ENCODE data around the gene HSD17B12.

The HSD17B12 gene

DNA sequence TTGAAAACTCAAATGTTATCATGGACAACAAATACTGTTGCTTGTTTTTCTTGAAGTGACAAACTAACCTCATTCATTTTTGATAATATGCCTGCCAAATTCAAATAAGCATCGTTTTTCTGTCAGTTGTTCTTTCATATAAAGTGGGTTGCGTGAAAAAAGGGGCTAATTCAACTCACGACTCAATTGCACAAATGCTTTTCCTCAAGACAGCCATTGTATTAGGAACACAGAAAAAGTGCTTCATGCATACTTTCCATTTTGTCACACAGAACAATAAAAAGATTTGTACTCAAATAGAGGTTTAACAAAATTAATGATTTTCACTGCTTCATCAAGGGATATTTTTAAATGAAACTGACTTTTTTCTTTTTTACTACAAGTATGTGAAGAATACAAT is 105.5 kb downstream of the HSD17B12 start:
- no peak overlapping the region for H3K27ac ChIP-seq (replicated peaks; ENCODE audit: low read length)
- no peak overlapping the region for H3K18ac ChIP-seq (ENCODE audit: low read length)
- no peak overlapping the region for H3K23ac ChIP-seq (ENCODE audit: low read depth, low read length, poor library complexity)
- peaks cover 0 to 1% of the 10 kb centered on the region in 2 donors for H3K36me3 ChIP-seq (replicated peaks in 1 of 2; ENCODE audit: control insufficient read depth in 2 of 2, insufficient read depth in 2 of 2, low read length in 2 of 2)
- H3K9ac ChIP-seq (ENCODE audit: low read depth, low read length, poor library complexity) = no peak overlapping the region
- no peak overlapping the region for H2BK5ac ChIP-seq (ENCODE audit: low read length)
- no CpG with 5 or more reads among the region's 3 CpGs for WGBS, 2 donors (ENCODE audit: extremely low coverage in 2 of 2, insufficient read length in 2 of 2, insufficient replicate concordance in 1 of 2)
- H3K27me3 ChIP-seq (ENCODE audit: control insufficient read depth in 3 of 3, insufficient read depth in 3 of 3, low read depth in 1 of 3, low read length in 3 of 3) = no peaks in the 10 kb centered on the region
- no peaks in the 10 kb centered on the region for H3K79me1 ChIP-seq (ENCODE audit: low read depth, low read length)
- no peak overlapping the region for H3K4me3 ChIP-seq (ENCODE audit: low read length in 2 of 2)
- H2AK5ac ChIP-seq (ENCODE audit: low read depth, low read length) = no peak overlapping the region
- H3K9me3 ChIP-seq (replicated peaks in 1 of 2; ENCODE audit: control insufficient read depth in 2 of 2, insufficient read depth in 1 of 2, low read depth in 1 of 2, low read length in 2 of 2) = peaks cover 0 to 5% of the 10 kb centered on the region in 2 donors
- no peak overlapping the region for H2BK12ac ChIP-seq (ENCODE audit: low read length)
- H2AFZ ChIP-seq (ENCODE audit: low read length) = no peak overlapping the region
- no peak overlapping the region for H2BK120ac ChIP-seq (ENCODE audit: low read depth, low read length)
- no peak overlapping the region for H4K8ac ChIP-seq (ENCODE audit: low read depth, low read length)
- H3K4me1 ChIP-seq (ENCODE audit: control insufficient read depth in 2 of 2, insufficient read depth in 1 of 2, low read depth in 1 of 2, low read length in 2 of 2) = no peaks in the 10 kb centered on the region
- DNase-seq (ENCODE audit: low spot score) = no peak
- H2BK15ac ChIP-seq (ENCODE audit: low read length) = no peak overlapping the region
- H3K4me2 ChIP-seq (ENCODE audit: insufficient read depth, low read length, poor library complexity, severe bottlenecking) = no peak overlapping the region
- no peak overlapping the region for H3K14ac ChIP-seq (ENCODE audit: low read length)
- no peak overlapping the region for H4K91ac ChIP-seq (ENCODE audit: low read depth, low read length, poor library complexity)
- no peak overlapping the region for H3K4ac ChIP-seq (ENCODE audit: low read length)

GRCh38 chr11:43787824-43788223 is 107.3 kb downstream of the HSD17B12 start:
- Histone ChIP-seq H2BK15ac (ENCODE audit: low read length) (no peak overlapping the region), H3K4ac (ENCODE audit: low read length) (no peak overlapping the region), H4K91ac (ENCODE audit: low read depth, low read length, poor library complexity) (no peak overlapping the region), H2BK120ac (ENCODE audit: low read depth, low read length) (no peak overlapping the region), H3K4me1 (ENCODE audit: control insufficient read depth in 2 of 2, insufficient read depth in 1 of 2, low read depth in 1 of 2, low read length in 2 of 2) (no peaks in the 10 kb centered on the region), H2BK12ac (ENCODE audit: low read length) (no peak overlapping the region), H3K27ac (replicated peaks; ENCODE audit: low read length) (no peak overlapping the region), H3K18ac (ENCODE audit: low read length) (no peak overlapping the region), H3K4me2 (ENCODE audit: insufficient read depth, low read length, poor library complexity, severe bottlenecking) (no peak overlapping the region), H3K79me1 (ENCODE audit: low read depth, low read length) (no peaks in the 10 kb centered on the region), H3K27me3 (ENCODE audit: control insufficient read depth in 3 of 3, insufficient read depth in 3 of 3, low read depth in 1 of 3, low read length in 3 of 3) (no peaks in the 10 kb centered on the region), H3K4me3 (ENCODE audit: low read length in 2 of 2) (no peak overlapping the region), H3K23ac (ENCODE audit: low read depth, low read length, poor library complexity) (no peak overlapping the region), H3K9me3 (replicated peaks in 1 of 2; ENCODE audit: control insufficient read depth in 2 of 2, insufficient read depth in 1 of 2, low read depth in 1 of 2, low read length in 2 of 2) (peaks cover 0 to 3% of the 10 kb centered on the region in 2 donors), H4K8ac (ENCODE audit: low read depth, low read length) (no peak overlapping the region), H2AK5ac (ENCODE audit: low read depth, low read length) (no peak overlapping the region), H2AFZ (ENCODE audit: low read length) (no peak overlapping the region), H3K36me3 (replicated peaks in 1 of 2; ENCODE audit: control insufficient read depth in 2 of 2, insufficient read depth in 2 of 2, low read length in 2 of 2) (peaks cover 0 to 1% of the 10 kb centered on the region in 2 donors), H3K14ac (ENCODE audit: low read length) (no peak overlapping the region), H2BK5ac (ENCODE audit: low read length) (no peak overlapping the region), H3K9ac (ENCODE audit: low read depth, low read length, poor library complexity) (no peak overlapping the region)
- WGBS, 2 donors (ENCODE audit: extremely low coverage in 2 of 2, insufficient read length in 2 of 2, insufficient replicate concordance in 1 of 2) = no CpG with 5 or more reads among the region's 1 CpG
- DNase-seq (ENCODE audit: low spot score) = no peak

- no peak overlapping the region for H3K14ac ChIP-seq (ENCODE audit: low read length)
- no peaks in the 10 kb centered on the region for H3K79me1 ChIP-seq (ENCODE audit: low read depth, low read length)
- H3K27ac ChIP-seq (replicated peaks; ENCODE audit: low read length) = no peak overlapping the region
- no peak overlapping the region for H2BK15ac ChIP-seq (ENCODE audit: low read length)
- no peaks in the 10 kb centered on the region for H3K4me1 ChIP-seq (ENCODE audit: control insufficient read depth in 2 of 2, insufficient read depth in 1 of 2, low read depth in 1 of 2, low read length in 2 of 2)
- no peaks in the 10 kb centered on the region for H3K27me3 ChIP-seq (ENCODE audit: control insufficient read depth in 3 of 3, insufficient read depth in 3 of 3, low read depth in 1 of 3, low read length in 3 of 3)
- H4K91ac ChIP-seq (ENCODE audit: low read depth, low read length, poor library complexity) = no peak overlapping the region
- no peak overlapping the region for H3K4ac ChIP-seq (ENCODE audit: low read length)
- no peak overlapping the region for H3K23ac ChIP-seq (ENCODE audit: low read depth, low read length, poor library complexity)
- peak; percentile 1 for DNase-seq (ENCODE audit: low spot score)
- H2AK5ac ChIP-seq (ENCODE audit: low read depth, low read length) = no peak overlapping the region
- WGBS, 2 donors (ENCODE audit: extremely low coverage in 2 of 2, insufficient read length in 2 of 2, insufficient replicate concordance in 1 of 2) = no CpG with 5 or more reads among the region's 3 CpGs
- H2AFZ ChIP-seq (ENCODE audit: low read length) = no peak overlapping the region
- H3K36me3 ChIP-seq (replicated peaks in 1 of 2; ENCODE audit: control insufficient read depth in 2 of 2, insufficient read depth in 2 of 2, low read length in 2 of 2) = peaks cover 0 to 1% of the 10 kb centered on the region in 2 donors
- no peak overlapping the region for H3K9ac ChIP-seq (ENCODE audit: low read depth, low read length, poor library complexity)
- no peak overlapping the region for H2BK120ac ChIP-seq (ENCODE audit: low read depth, low read length)
- no peak overlapping the region for H3K18ac ChIP-seq (ENCODE audit: low read length)
- no peak overlapping the region for H3K4me3 ChIP-seq (ENCODE audit: low read length in 2 of 2)
- H4K8ac ChIP-seq (ENCODE audit: low read depth, low read length) = no peak overlapping the region
- H2BK5ac ChIP-seq (ENCODE audit: low read length) = no peak overlapping the region
- H3K4me2 ChIP-seq (ENCODE audit: insufficient read depth, low read length, poor library complexity, severe bottlenecking) = no peak overlapping the region
- no peak overlapping the region for H2BK12ac ChIP-seq (ENCODE audit: low read length)
- H3K9me3 ChIP-seq (replicated peaks in 1 of 2; ENCODE audit: control insufficient read depth in 2 of 2, insufficient read depth in 1 of 2, low read depth in 1 of 2, low read length in 2 of 2) = peaks cover 0 to 2% of the 10 kb centered on the region in 2 donors
These were observed 107.9 kb downstream of the HSD17B12 start for GRCh38 chr11:43788421-43788820.

GRCh38 chr11:43789700-43790443 is 109.3 kb downstream of the HSD17B12 start:
- Histone ChIP-seq H3K4me1 (ENCODE audit: control insufficient read depth in 2 of 2, insufficient read depth in 1 of 2, low read depth in 1 of 2, low read length in 2 of 2) (no peaks in the 10 kb centered on the region), H3K23ac (ENCODE audit: low read depth, low read length, poor library complexity) (no peak overlapping the region), H3K4me3 (ENCODE audit: low read length in 2 of 2) (no peak overlapping the region), H2BK12ac (ENCODE audit: low read length) (no peak overlapping the region), H3K4ac (ENCODE audit: low read length) (no peak overlapping the region), H2BK15ac (ENCODE audit: low read length) (no peak overlapping the region), H2AFZ (ENCODE audit: low read length) (no peak overlapping the region), H3K18ac (ENCODE audit: low read length) (no peak overlapping the region), H3K79me1 (ENCODE audit: low read depth, low read length) (no peaks in the 10 kb centered on the region), H3K14ac (ENCODE audit: low read length) (no peak overlapping the region), H2BK120ac (ENCODE audit: low read depth, low read length) (no peak overlapping the region), H3K36me3 (replicated peaks in 1 of 2; ENCODE audit: control insufficient read depth in 2 of 2, insufficient read depth in 2 of 2, low read length in 2 of 2) (peaks cover 2 to 9% of the 10 kb centered on the region in 2 donors), H3K27me3 (ENCODE audit: control insufficient read depth in 3 of 3, insufficient read depth in 3 of 3, low read depth in 1 of 3, low read length in 3 of 3) (no peaks in the 10 kb centered on the region), H4K91ac (ENCODE audit: low read depth, low read length, poor library complexity) (no peak overlapping the region), H4K8ac (ENCODE audit: low read depth, low read length) (no peak overlapping the region), H2AK5ac (ENCODE audit: low read depth, low read length) (no peak overlapping the region), H3K27ac (replicated peaks; ENCODE audit: low read length) (no peak overlapping the region), H3K9ac (ENCODE audit: low read depth, low read length, poor library complexity) (no peak overlapping the region), H3K9me3 (replicated peaks in 1 of 2; ENCODE audit: control insufficient read depth in 2 of 2, insufficient read depth in 1 of 2, low read depth in 1 of 2, low read length in 2 of 2) (no peaks in the 10 kb centered on the region), H3K4me2 (ENCODE audit: insufficient read depth, low read length, poor library complexity, severe bottlenecking) (no peak overlapping the region), H2BK5ac (ENCODE audit: low read length) (no peak overlapping the region)
- no CpG with 5 or more reads among the region's 5 CpGs for WGBS, 2 donors (ENCODE audit: extremely low coverage in 2 of 2, insufficient read length in 2 of 2, insufficient replicate concordance in 1 of 2)
- DNase-seq (ENCODE audit: low spot score) = no peak
